PC-3 (cell line): ENCODE data around the gene MRM1. TPM values are rescaled to one million over a fixed set of nuclear protein-coding genes. Genes with fewer than 3 reads are reported as not detected.

Experiments used
- ATAC-seq: fragments of 200-7000 bp; cut with Tn5 transposase; 2 replicates; pipeline ENCODE4 v1.9.1; 2020; ENCODE audit warnings: mild to moderate bottlenecking, moderate library complexity
- BruUV-seq: library from RNA; stranded (reverse); fragments of 400-500 nt; replicated peaks from 2 replicates; lab custom pipeline; 2021; lab: Mats Ljungman, UMichigan
- CTCF ChIA-PET: fragments of 300-600 bp; sonication (Branson Sonifier 250); formaldehyde crosslinking; loops from one replicate; lab custom pipeline; 2022; ENCODE audit warnings: antibody characterized with exemption; lab: Charles Lee
- POLR2A ChIA-PET: fragments of 300-600 bp; sonication (Branson Sonifier 250); formaldehyde crosslinking; loops from one replicate; lab custom pipeline; 2022; ENCODE audit warnings: antibody characterized with exemption; ENCODE audit not compliant: unreplicated experiment; lab: Charles Lee
- DNase-seq: peaks from one replicate; pipeline ENCODE4 v3.0.0-alpha.2; 2015
- H2AFZ ChIP-seq: fragments of 300-600 bp; sonication (generic); 2 replicates; pipeline ENCODE4 v1.6.0; 2016; ENCODE audit warnings: antibody characterized with exemption, low read length
- H3F3A ChIP-seq: fragments of 300-600 bp; sonication (generic); one replicate; pipeline ENCODE4 v1.6.0; 2017; ENCODE audit warnings: antibody characterized with exemption, low read length, control low read depth, mild to moderate bottlenecking; ENCODE audit not compliant: unreplicated experiment
- H3K27ac ChIP-seq: fragments of 300-600 bp; sonication (generic); 2 replicates; pipeline ENCODE4 v1.5.1; 2016; ENCODE audit warnings: mild to moderate bottlenecking, low read length
- H3K27me3 ChIP-seq: fragments of 300-600 bp; sonication (generic); 2 replicates; pipeline ENCODE4 v1.6.1; 2016; ENCODE audit warnings: low read length, mixed read lengths
- H3K36me3 ChIP-seq: fragments of 300-600 bp; sonication (generic); 2 replicates; pipeline ENCODE4 v1.6.1; 2016; ENCODE audit warnings: low read depth, mixed run types, low read length, mixed read lengths
- H3K4me1 ChIP-seq: fragments of 300-600 bp; sonication (generic); 2 replicates; pipeline ENCODE4 v1.5.1; 2016; ENCODE audit warnings: low read length; ENCODE audit not compliant: insufficient read depth
- H3K4me2 ChIP-seq: fragments of 300-600 bp; sonication (generic); 2 replicates; pipeline ENCODE4 v1.6.0; 2016; ENCODE audit warnings: low read length
- H3K4me3 ChIP-seq: fragments of 300-600 bp; sonication (generic); 2 replicates; pipeline ENCODE4 v1.5.1; 2016; ENCODE audit warnings: mild to moderate bottlenecking, low read length, mixed read lengths
- H3K79me2 ChIP-seq: fragments of 300-600 bp; sonication (generic); 2 replicates; pipeline ENCODE4 v1.6.1; 2017; ENCODE audit warnings: low read length, mixed read lengths
- H3K9ac ChIP-seq: fragments of 300-600 bp; sonication (generic); 2 replicates; pipeline ENCODE4 v1.6.0; 2016; ENCODE audit warnings: mild to moderate bottlenecking, low read length
- H3K9me2 ChIP-seq: fragments of 300-600 bp; sonication (generic); replicated peaks from 2 replicates; pipeline ENCODE4 v1.6.1; 2016; ENCODE audit warnings: mixed run types, low read length, mixed read lengths
- H3K9me3 ChIP-seq: fragments of 300-600 bp; sonication (generic); 2 replicates; pipeline ENCODE4 v1.6.1; 2016; ENCODE audit warnings: low read length, mixed read lengths
- H4K20me1 ChIP-seq: fragments of 300-600 bp; sonication (generic); 2 replicates; pipeline ENCODE4 v1.6.1; 2016; ENCODE audit warnings: low read length, mixed read lengths
- EZH2 ChIP-seq: fragments of 300-600 bp; sonication (generic); IDR thresholded peaks from one replicate; pipeline ENCODE4 v1.6.1; 2017; ENCODE audit warnings: antibody characterized with exemption, mild to moderate bottlenecking, low read length; ENCODE audit not compliant: unreplicated experiment
- EZH2phosphoT487 ChIP-seq: fragments of 300-600 bp; sonication (generic); IDR thresholded peaks from 2 replicates; pipeline ENCODE4 v1.6.1; 2018; ENCODE audit warnings: mild to moderate bottlenecking, antibody characterized with exemption, low read length, borderline replicate concordance
- intact Hi-C: fragments of 100-400 bp; cut with micrococcal nuclease; formaldehyde crosslinking; loops from 2 replicates; pipeline ENCODE4 v1.9.0; 2023
- total RNA-seq: library from RNA; depleted of rRNA; stranded (reverse); fragments of >200 nt; gene quantifications from 2 replicates; pipeline ENCODE4 v1.2.3, GENCODE V29; 2014
- TF ChIP-seq, protein P1 (sequence below): fragments of 300-600 bp; sonication (generic); conservative IDR thresholded peaks from 2 replicates; pipeline ENCODE4 v1.5.1; 2017; ENCODE audit warnings: antibody characterized with exemption, low read depth, mild to moderate bottlenecking, low read length

The MRM1 gene
- total RNA-seq, 1 experiment from 2014 or later = 9.2 TPM

DNA sequence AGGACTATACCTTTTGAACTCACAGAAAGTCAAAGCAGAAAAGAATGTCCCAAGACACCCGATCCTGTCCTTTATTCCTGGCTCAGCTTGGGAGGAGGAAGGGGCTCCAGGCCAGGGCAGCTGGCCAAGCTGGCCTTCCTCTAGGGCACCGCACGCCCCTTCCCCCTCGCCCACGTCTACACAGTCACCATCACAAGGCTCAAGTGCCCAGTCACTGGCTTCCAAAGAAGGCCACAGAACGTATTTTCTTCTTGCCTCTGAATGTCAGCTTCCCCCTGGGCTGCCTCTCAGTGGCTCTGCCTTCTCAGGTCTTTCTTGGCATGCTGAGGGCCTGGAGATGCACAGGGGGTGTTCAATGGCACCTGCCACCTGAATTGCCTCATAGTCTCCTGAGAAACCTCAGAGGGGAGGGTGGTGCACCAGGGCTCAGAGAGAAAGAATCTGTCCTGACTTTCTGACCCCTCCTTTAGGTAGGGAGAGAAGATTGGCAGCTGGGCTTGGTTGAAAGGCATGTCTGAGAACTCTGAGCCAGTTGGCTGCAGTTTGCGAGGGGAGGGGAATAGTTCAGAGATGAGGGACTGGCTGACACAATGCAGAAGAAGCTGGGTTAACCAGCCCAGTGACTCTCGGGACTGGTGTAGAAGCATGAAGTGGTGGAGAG is 7.6 kb upstream of the MRM1 start:
- ATAC-seq = no peak
- ChIA-PET CTCF (interaction anchor here (1.6 kb wide), 1 partner anchor 9 kb away, joined by 17 read pairs; no protein-coding TSS in a partner anchor), POLR2A (no interaction called here)
- intact Hi-C loops = no loop called here
- Histone ChIP-seq H3K9ac (no peak overlapping the region), H3K4me3 (no peak overlapping the region), H3K9me3 (no peaks in the 10 kb centered on the region), H3K4me2 (no peak overlapping the region), H3K36me3 (no peaks in the 10 kb centered on the region), H3K79me2 (peaks cover 20% of the 10 kb centered on the region), H3K9me2 (no peaks in the 10 kb centered on the region), H3F3A (no peaks in the 10 kb centered on the region), H4K20me1 (no peaks in the 10 kb centered on the region), H3K4me1 (peaks cover 10% of the 10 kb centered on the region; the same call in 1 of the 2 replicates), H2AFZ (no peak overlapping the region), H3K27ac (no peak overlapping the region), H3K27me3 (no peaks in the 10 kb centered on the region)
- no TSS peak for BruUV-seq
- TF ChIP-seq EZH2 (no peak), EZH2phosphoT487 (no peak)
- TF ChIP-seq, protein P1, sequence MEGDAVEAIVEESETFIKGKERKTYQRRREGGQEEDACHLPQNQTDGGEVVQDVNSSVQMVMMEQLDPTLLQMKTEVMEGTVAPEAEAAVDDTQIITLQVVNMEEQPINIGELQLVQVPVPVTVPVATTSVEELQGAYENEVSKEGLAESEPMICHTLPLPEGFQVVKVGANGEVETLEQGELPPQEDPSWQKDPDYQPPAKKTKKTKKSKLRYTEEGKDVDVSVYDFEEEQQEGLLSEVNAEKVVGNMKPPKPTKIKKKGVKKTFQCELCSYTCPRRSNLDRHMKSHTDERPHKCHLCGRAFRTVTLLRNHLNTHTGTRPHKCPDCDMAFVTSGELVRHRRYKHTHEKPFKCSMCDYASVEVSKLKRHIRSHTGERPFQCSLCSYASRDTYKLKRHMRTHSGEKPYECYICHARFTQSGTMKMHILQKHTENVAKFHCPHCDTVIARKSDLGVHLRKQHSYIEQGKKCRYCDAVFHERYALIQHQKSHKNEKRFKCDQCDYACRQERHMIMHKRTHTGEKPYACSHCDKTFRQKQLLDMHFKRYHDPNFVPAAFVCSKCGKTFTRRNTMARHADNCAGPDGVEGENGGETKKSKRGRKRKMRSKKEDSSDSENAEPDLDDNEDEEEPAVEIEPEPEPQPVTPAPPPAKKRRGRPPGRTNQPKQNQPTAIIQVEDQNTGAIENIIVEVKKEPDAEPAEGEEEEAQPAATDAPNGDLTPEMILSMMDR = no peak
- peak; percentile 6 for DNase-seq

DNA sequence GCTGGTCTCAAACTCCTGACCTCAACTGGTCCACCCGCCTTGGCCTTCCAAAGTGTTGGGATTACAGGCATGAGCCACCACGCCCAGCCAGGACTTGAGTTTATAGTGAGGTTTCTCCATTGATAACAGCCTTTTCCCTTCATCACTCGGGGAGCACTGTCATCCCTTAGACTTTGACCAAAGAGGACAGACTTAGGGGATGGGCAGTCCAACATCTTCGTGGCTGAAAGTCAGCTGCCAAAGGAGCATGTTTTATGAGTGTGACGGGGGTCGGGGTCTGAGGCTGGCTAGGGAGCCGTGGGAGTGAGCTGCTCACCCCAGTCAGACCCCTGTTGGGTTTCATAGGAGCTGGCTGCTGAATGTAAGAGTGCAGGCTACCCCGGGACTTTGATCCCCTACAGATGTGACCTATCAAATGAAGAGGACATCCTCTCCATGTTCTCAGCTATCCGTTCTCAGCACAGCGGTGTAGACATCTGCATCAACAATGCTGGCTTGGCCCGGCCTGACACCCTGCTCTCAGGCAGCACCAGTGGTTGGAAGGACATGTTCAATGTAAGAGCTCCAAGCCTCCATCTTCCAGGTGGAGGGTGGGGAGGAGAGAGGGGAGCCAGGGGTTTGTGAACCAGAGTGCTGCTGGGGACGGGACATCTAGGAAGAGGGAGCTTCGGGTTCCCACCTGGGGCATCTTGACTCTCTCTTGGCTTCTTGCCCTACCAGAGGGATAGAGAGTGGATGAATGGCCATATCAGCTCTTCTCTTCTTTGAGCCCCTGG is 6.6 kb upstream of the MRM1 start:
- Histone ChIP-seq H3K36me3 (no peaks in the 10 kb centered on the region), H3K9me3 (no peaks in the 10 kb centered on the region), H2AFZ (no peak overlapping the region), H3K27me3 (no peaks in the 10 kb centered on the region), H3K79me2 (peaks cover 20% of the 10 kb centered on the region), H3K4me1 (peaks cover 10% of the 10 kb centered on the region; the same call in 1 of the 2 replicates), H3F3A (no peaks in the 10 kb centered on the region), H3K9ac (no peak overlapping the region), H3K9me2 (no peaks in the 10 kb centered on the region), H4K20me1 (no peaks in the 10 kb centered on the region), H3K4me2 (no peak overlapping the region), H3K27ac (no peak overlapping the region), H3K4me3 (no peak overlapping the region)
- no TSS peak for BruUV-seq
- TF ChIP-seq EZH2phosphoT487 (no peak), EZH2 (no peak)
- TF ChIP-seq, protein P1 = no peak
- no peak for DNase-seq
- CTCF ChIA-PET = no interaction called here
- intact Hi-C loops = no loop called here
- ATAC-seq = no peak
- POLR2A ChIA-PET = no interaction called here
